Measurements from ENCODE around the gene FNTB.

The FNTB gene

DNA sequence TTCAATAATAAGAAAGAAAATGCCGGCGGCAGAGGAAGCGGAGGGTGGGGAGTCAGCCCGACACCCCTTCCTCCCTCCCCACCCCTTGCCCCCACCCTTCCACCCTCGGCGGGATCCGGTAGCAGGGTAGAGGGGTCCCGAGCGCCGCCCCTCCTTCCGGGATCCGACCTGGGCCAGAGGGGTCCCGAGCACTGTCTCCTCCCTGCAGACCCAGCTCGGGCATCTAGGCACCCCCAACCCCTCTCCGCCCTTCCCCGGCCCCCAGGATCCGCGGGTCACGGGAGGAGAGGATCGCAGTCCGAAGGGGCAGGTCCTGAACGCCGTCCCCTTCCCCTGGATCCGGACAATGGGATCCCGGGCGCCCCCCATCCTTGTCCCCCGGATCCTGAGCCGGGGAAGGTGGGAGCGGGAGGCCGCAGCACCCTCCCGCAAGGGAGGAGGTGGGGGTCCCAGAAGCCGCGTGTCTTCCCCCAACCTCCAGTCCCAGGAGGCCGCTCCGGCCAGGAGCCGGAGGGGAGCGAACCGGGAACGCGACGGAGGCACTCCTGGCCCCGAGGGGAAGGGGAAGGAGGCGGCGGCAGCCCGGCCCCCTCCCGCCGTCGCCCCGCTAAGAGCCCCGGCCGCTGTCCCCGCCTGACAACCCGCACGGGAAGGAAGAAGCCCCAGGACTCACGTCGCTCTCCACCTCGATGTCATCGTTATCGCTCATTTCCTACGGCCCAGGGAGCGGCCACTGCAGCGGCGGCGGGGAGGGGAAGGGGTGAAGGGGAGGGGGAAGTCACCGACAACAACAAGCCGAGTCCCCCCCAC, 115.1 kb downstream of the FNTB start:
- H3K4me3 ChIP-seq (ENCODE audit: low read depth in 1 of 2, low read length in 1 of 2): peak overlapping the region; percentile 70 to 89

DNA sequence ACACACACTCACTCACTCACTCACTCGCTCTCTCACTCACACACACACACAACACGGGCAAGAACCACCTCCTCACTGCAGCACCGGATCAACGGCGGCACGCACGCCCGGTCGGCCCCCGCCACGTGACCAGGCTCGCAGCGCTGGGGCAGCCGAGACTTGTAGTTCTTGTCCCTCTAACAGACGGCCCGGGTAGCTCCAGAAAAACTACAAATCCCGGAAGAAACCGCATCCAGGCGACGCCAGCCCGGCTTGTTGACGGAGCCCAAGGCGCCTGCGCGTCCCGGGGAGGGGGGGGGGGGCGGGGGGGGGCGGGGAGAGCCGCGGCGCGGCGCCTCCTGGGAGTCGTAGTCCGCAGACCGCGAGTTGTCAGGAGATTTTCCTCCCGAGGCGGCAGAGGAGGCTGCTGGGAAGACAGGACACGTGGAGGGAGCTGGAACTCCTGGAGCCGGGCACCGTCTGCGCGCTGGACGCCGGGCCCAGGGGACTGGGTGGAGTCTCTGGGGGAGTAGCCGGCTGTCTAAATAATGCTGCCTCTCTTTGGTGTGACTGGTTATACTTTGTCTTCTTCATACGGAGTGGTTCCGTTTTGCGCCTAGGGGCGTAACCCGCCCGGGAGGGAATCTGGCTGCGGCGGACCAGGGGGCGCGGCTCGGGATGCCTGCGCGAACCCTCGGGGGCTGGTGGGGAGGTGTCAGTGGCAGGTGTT, 115.9 kb downstream of the FNTB start, which contains the start of gene MAX:
Gene MAX, minus strand, starts transcription at position 77 of the 709 bp plus-strand sequence. CDS start 178 bp downstream, outside the sequence.
- peak within 1 kb of the TSS; percentile 70 to 89 for H3K4me3 ChIP-seq (ENCODE audit: low read depth in 1 of 2, low read length in 1 of 2)
- no peaks in the 10 kb centered on the region for H3K9me3 ChIP-seq
- H3K36me3 ChIP-seq: no peaks in the 10 kb centered on the region
- H3K4me1 ChIP-seq (ENCODE audit: control insufficient read depth in 1 of 2, insufficient read depth in 1 of 2, low read depth in 1 of 2, low read length in 1 of 2): peaks cover 45 to 47% of the 10 kb centered on the region in 2 experiments
- peak within 1 kb of the TSS; percentile 88 for H3K27ac ChIP-seq
- no peaks in the 10 kb centered on the region for H3K27me3 ChIP-seq
- TF ChIP-seq, protein P1, sequence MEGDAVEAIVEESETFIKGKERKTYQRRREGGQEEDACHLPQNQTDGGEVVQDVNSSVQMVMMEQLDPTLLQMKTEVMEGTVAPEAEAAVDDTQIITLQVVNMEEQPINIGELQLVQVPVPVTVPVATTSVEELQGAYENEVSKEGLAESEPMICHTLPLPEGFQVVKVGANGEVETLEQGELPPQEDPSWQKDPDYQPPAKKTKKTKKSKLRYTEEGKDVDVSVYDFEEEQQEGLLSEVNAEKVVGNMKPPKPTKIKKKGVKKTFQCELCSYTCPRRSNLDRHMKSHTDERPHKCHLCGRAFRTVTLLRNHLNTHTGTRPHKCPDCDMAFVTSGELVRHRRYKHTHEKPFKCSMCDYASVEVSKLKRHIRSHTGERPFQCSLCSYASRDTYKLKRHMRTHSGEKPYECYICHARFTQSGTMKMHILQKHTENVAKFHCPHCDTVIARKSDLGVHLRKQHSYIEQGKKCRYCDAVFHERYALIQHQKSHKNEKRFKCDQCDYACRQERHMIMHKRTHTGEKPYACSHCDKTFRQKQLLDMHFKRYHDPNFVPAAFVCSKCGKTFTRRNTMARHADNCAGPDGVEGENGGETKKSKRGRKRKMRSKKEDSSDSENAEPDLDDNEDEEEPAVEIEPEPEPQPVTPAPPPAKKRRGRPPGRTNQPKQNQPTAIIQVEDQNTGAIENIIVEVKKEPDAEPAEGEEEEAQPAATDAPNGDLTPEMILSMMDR (IDR thresholded peaks at IDR 0.05): peak; percentile 7

More for the DNA sequence above, 115.1 kb downstream of the FNTB start:
- Histone ChIP-seq H3K9me3 (no peaks in the 10 kb centered on the region), H3K4me1 (ENCODE audit: control insufficient read depth in 1 of 2, insufficient read depth in 1 of 2, low read depth in 1 of 2, low read length in 1 of 2) (peaks cover 52 to 54% of the 10 kb centered on the region in 2 experiments), H3K36me3 (peaks cover 5% of the 10 kb centered on the region), H3K27ac (peak overlapping the region; percentile 88), H3K27me3 (no peaks in the 10 kb centered on the region)
- TF ChIP-seq, protein P1 (IDR thresholded peaks at IDR 0.05): no peak

DNA sequence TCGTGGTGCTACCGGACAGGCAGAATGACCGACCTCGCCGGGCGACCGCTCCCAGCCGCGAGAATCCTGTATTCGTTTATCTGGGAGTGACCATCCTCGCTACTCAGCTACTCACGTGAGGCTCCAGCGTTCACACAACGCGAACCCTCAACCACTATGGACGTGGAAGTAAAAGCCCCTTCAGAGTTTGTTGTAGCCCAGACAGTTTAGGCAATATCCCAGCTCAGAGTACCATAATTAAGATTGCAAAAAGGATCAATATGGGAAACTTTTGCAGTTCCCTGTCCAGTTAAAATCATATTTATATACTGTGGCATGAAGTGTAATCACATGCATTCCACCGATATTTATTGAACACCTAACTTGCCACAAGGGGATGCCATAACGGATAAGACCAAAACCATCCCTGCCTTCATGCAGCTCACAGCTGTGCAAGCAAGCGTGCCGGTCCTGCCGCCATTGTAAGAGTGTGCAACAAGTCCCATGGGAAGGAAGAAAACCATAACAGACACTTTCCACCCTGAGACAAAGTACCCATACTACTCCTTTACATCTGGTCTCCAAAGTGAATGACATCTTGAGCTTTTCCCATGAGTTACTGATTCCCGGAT, 116.6 kb downstream of the FNTB start:
- H3K9me3 ChIP-seq: no peaks in the 10 kb centered on the region
- H3K4me1 ChIP-seq (ENCODE audit: control insufficient read depth in 1 of 2, insufficient read depth in 1 of 2, low read depth in 1 of 2, low read length in 1 of 2): peaks cover 38 to 40% of the 10 kb centered on the region in 2 experiments
- peak overlapping the region; percentile 88 for H3K27ac ChIP-seq
- no peaks in the 10 kb centered on the region for H3K36me3 ChIP-seq
- TF ChIP-seq, protein P1 (IDR thresholded peaks at IDR 0.05): no peak
- peak overlapping the region; percentile 70 to 89 for H3K4me3 ChIP-seq (ENCODE audit: low read depth in 1 of 2, low read length in 1 of 2)
- H3K27me3 ChIP-seq: no peaks in the 10 kb centered on the region

DNA sequence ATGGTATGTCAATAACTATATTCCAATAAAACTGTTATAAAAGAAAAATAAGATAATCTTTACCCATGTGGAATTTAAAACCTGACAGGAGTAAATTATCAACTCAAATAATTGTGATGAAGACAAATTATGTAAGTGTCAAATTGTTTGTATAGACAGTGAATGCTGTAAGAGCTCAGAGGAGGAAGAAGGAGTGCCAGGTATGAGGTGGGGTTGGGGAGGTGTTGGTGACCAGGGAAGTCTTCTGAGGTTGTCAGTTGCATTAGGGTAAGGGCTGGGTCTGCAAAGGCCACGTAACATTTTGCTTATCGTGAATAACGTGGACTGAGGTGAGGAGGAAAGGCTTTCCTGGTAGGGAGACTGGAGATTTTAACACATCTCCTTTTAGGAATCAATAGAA, 118.1 kb downstream of the FNTB start:
- no peak overlapping the region for H3K4me3 ChIP-seq (ENCODE audit: low read depth in 1 of 2, low read length in 1 of 2)
- H3K27me3 ChIP-seq: no peaks in the 10 kb centered on the region
- no peaks in the 10 kb centered on the region for H3K9me3 ChIP-seq
- TF ChIP-seq, protein P1 (IDR thresholded peaks at IDR 0.05): no peak
- peaks cover 23 to 25% of the 10 kb centered on the region in 2 experiments for H3K4me1 ChIP-seq (ENCODE audit: control insufficient read depth in 1 of 2, insufficient read depth in 1 of 2, low read depth in 1 of 2, low read length in 1 of 2)
- H3K36me3 ChIP-seq: no peaks in the 10 kb centered on the region
- H3K27ac ChIP-seq: no peak overlapping the region

DNA sequence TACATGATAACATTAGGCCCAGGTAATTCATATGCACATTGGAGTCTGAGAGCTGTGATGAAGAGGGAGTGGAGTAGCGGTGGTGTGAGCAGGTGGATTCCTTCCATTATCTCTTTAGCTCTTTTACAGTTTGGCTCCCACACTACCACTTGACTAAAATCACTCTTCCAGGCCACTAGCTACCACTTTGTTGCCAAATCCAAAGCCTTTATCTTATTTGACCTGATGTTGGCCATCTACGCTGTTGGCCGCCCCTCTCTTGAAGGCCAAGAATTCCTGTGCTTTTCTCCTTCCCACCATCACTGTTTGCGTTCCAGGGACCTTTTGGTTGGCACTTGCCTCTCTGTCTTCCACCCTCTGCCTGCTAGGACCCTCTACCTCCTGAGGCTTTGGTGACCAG, 119.6 kb downstream of the FNTB start:
- Histone ChIP-seq H3K27ac (no peak overlapping the region), H3K27me3 (no peaks in the 10 kb centered on the region), H3K9me3 (no peaks in the 10 kb centered on the region), H3K36me3 (no peaks in the 10 kb centered on the region), H3K4me3 (ENCODE audit: low read depth in 1 of 2, low read length in 1 of 2) (no peak overlapping the region), H3K4me1 (ENCODE audit: control insufficient read depth in 1 of 2, insufficient read depth in 1 of 2, low read depth in 1 of 2, low read length in 1 of 2) (peaks cover 8 to 9% of the 10 kb centered on the region in 2 experiments)
- TF ChIP-seq, protein P1 (IDR thresholded peaks at IDR 0.05): no peak
